NCI-H82 (cell line): ENCODE measurements around the gene COL5A2.
A peak's percentile ranks its signal among the peaks of the same experiment; 100 is the strongest.

ENCODE experiments used
- DNase-seq: peaks from one replicate; lab custom pipeline; 2025; lab: John Stamatoyannopoulos, UW

COL5A2 gene

GRCh38 chr2:188997263-188997662 is 182.3 kb downstream of the COL5A2 start:
- no peak for DNase-seq

DNA sequence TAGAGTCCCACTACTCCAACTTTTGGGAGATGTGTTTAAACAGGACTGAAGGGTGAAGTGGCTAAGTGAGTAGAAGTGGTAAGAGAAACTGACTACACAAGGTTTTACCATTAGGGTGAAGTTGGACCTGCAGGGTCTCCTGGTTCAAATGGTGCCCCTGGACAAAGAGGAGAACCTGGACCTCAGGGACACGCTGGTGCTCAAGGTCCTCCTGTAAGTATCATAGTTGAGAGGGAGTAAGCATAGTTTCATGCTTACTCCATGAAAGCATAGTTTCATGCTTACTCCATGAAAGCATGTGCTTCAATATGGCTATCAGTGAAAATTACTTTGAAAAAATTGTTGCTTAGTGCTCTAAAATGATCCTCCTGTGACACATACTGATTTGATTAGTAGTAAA is 186.3 kb downstream of the COL5A2 start:
- DNase-seq: no peak

DNA sequence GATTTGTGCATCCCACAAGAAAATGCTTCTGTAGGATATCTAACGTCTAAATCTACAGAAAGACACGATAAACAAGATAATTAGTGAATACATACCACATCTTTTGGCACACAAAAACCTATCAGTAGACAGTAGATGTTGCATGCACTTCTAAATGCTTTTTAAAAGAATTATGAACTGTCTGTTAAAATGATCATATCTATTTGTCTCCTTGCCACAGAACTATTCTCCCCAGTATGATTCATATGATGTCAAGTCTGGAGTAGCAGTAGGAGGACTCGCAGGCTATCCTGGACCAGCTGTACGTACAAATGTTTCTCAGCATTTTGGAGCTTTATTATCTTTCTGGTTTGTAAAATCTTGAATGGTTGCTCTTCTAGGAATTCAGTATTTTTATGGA is 192.7 kb downstream of the COL5A2 start:
- DNase-seq: no peak

GRCh38 chr2:188984680-188985079 is 194.9 kb downstream of the COL5A2 start:
- DNase-seq: no peak

DNA sequence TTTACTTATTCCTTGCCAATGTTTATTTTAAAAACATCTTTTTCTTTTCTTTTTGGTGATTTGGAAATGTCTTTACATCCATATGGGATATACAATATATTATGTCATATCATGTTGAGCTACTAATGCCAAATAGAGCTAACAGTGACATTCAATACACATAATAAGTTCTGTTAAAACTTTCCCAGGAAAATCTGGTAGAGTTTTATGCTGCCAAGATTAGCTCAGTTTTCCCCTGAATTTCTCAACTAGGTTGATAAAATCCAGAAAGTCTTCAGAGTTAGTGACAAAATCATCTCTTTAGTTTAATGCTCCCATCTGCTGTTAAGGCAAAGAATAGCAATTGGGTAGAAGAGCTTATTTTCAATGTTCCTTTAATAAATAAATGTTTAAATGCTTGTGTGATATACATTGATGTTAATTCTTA is 195.5 kb downstream of the COL5A2 start:
- DNase-seq: no peak

DNA sequence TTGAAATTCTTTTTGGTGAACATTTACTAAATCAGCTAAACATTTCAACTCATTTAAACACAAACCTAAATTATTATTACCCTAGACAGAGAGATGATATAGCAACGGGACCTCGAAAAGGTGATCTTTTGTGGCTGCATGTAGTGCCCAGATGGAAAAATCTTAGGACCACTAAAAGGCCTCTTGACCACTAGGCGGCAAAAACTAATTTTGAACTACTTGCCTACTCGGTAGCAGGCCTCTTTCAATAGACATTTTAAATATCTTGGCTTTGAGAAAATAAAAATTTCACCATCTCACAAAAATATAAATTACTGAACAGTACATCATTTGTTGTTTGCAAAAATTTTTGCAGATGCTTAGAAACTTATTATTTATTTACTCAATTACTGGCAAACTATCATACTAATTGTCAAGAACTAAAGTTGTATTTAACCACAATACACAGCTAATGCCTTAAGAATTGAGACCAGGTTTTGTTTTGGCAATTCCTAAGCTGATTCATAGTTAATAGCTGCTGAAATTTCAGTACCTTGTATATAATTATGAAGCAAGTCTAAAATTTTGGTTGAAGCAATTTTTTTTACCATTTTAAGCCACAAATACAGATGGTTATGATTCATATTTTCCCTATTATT is 196.0 kb downstream of the COL5A2 start:
- DNase-seq: peak; percentile 26
